ENCODE data around the gene AGMO.

The AGMO gene

GRCh38 chr7:15236952-15237351, 324.9 kb downstream of the AGMO start:
- no peaks in the 10 kb centered on the region for H3K27me3 ChIP-seq (ENCODE audit: insufficient read depth, low read length, poor library complexity, severe bottlenecking)

GRCh38 chr7:15234431-15234830, 327.4 kb downstream of the AGMO start:
- no peak overlapping the region for H3K9ac ChIP-seq (ENCODE audit: low read depth, low read length, poor library complexity, severe bottlenecking)
- H2AFZ ChIP-seq (ENCODE audit: low read length) = no peak overlapping the region
- no peaks in the 10 kb centered on the region for H3K9me3 ChIP-seq (ENCODE audit: insufficient read depth, low read depth, low read length)
- H3K4me3 ChIP-seq (ENCODE audit: low read length, poor library complexity, severe bottlenecking) = no peak overlapping the region
- no peaks in the 10 kb centered on the region for H3K9me2 ChIP-seq (replicated peaks; ENCODE audit: low read depth, low read length)
- TF ChIP-seq CTCF (conservative IDR thresholded peaks at IDR 0.05; ENCODE audit: low read length) = no peak
- no peak for TF ChIP-seq EZH2phosphoT487 (IDR thresholded peaks at IDR 0.05; ENCODE audit: borderline replicate concordance)
- H3K79me2 ChIP-seq (ENCODE audit: insufficient read depth, low read length) = no peaks in the 10 kb centered on the region
- H4K20me1 ChIP-seq (ENCODE audit: insufficient read depth, low read length, poor library complexity, severe bottlenecking) = no peaks in the 10 kb centered on the region
- no peaks in the 10 kb centered on the region for H3K27me3 ChIP-seq (ENCODE audit: insufficient read depth, low read length, poor library complexity, severe bottlenecking)
- no peak overlapping the region for H3K4me2 ChIP-seq (ENCODE audit: low read depth, low read length, poor library complexity, severe bottlenecking)
- H3K4me1 ChIP-seq (ENCODE audit: insufficient read depth, low read length, poor library complexity, severe bottlenecking) = peaks cover 7% of the 10 kb centered on the region
- no peaks in the 10 kb centered on the region for H3F3A ChIP-seq (ENCODE audit: low read depth)
- no peaks in the 10 kb centered on the region for H3K36me3 ChIP-seq (ENCODE audit: insufficient read depth, low read length)

More at GRCh38 chr7:15236952-15237351, 324.9 kb downstream of the AGMO start:
- Histone ChIP-seq H3K4me1 (ENCODE audit: insufficient read depth, low read length, poor library complexity, severe bottlenecking) (peaks cover 7% of the 10 kb centered on the region), H4K20me1 (ENCODE audit: insufficient read depth, low read length, poor library complexity, severe bottlenecking) (no peaks in the 10 kb centered on the region), H2AFZ (ENCODE audit: low read length) (no peak overlapping the region), H3K9me2 (replicated peaks; ENCODE audit: low read depth, low read length) (no peaks in the 10 kb centered on the region), H3K9ac (ENCODE audit: low read depth, low read length, poor library complexity, severe bottlenecking) (no peak overlapping the region), H3K79me2 (ENCODE audit: insufficient read depth, low read length) (no peaks in the 10 kb centered on the region), H3K9me3 (ENCODE audit: insufficient read depth, low read depth, low read length) (no peaks in the 10 kb centered on the region), H3K36me3 (ENCODE audit: insufficient read depth, low read length) (no peaks in the 10 kb centered on the region), H3K4me2 (ENCODE audit: low read depth, low read length, poor library complexity, severe bottlenecking) (peak overlapping the region; percentile 26), H3K4me3 (ENCODE audit: low read length, poor library complexity, severe bottlenecking) (no peak overlapping the region), H3F3A (ENCODE audit: low read depth) (no peaks in the 10 kb centered on the region)
- no peak for TF ChIP-seq CTCF (conservative IDR thresholded peaks at IDR 0.05; ENCODE audit: low read length)
- TF ChIP-seq EZH2phosphoT487 (IDR thresholded peaks at IDR 0.05; ENCODE audit: borderline replicate concordance) = no peak

DNA sequence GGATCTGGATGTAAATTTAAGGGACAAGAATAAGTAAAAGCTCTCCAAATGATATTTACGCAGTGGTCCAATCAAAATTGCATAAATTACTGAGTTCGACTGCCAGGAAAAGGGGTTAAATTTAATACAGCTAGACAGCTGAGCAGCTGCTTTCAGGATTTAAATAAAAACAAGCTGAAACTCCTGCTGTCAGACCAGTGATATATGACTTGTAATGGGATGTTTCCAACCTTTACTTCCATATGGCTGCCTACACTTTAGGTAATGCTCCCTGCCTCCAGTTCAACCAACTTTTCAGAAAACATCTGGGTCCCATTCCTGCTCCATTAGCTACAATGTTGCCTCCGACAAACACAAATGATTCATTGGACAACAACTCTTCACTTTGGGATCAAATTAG, 333.0 kb downstream of the AGMO start:
- no peaks in the 10 kb centered on the region for H3K4me1 ChIP-seq (ENCODE audit: insufficient read depth, low read length, poor library complexity, severe bottlenecking)
- H3K4me2 ChIP-seq (ENCODE audit: low read depth, low read length, poor library complexity, severe bottlenecking) = no peak overlapping the region
- no peaks in the 10 kb centered on the region for H4K20me1 ChIP-seq (ENCODE audit: insufficient read depth, low read length, poor library complexity, severe bottlenecking)
- no peak for TF ChIP-seq EZH2phosphoT487 (IDR thresholded peaks at IDR 0.05; ENCODE audit: borderline replicate concordance)
- TF ChIP-seq CTCF (conservative IDR thresholded peaks at IDR 0.05; ENCODE audit: low read length) = no peak
- no peaks in the 10 kb centered on the region for H3F3A ChIP-seq (ENCODE audit: low read depth)
- no peaks in the 10 kb centered on the region for H3K9me2 ChIP-seq (replicated peaks; ENCODE audit: low read depth, low read length)
- no peaks in the 10 kb centered on the region for H3K27me3 ChIP-seq (ENCODE audit: insufficient read depth, low read length, poor library complexity, severe bottlenecking)
- H3K36me3 ChIP-seq (ENCODE audit: insufficient read depth, low read length) = no peaks in the 10 kb centered on the region
- H2AFZ ChIP-seq (ENCODE audit: low read length) = no peak overlapping the region
- no peak overlapping the region for H3K9ac ChIP-seq (ENCODE audit: low read depth, low read length, poor library complexity, severe bottlenecking)
- H3K4me3 ChIP-seq (ENCODE audit: low read length, poor library complexity, severe bottlenecking) = no peak overlapping the region
- H3K9me3 ChIP-seq (ENCODE audit: insufficient read depth, low read depth, low read length) = peaks cover 6% of the 10 kb centered on the region; the same call in 1 of the 2 replicates
- no peaks in the 10 kb centered on the region for H3K79me2 ChIP-seq (ENCODE audit: insufficient read depth, low read length)

Measured in Loucy (cell line).